HG02798 (cell line): Measurements from ENCODE around the gene COG6.

ENCODE experiments used
- ATAC-seq: cut with Tn5 transposase; IDR thresholded peaks from one replicate; pipeline ENCODE4 v1.9.1; 2021; ENCODE audit warnings: mild to moderate bottlenecking; ENCODE audit not compliant: unreplicated experiment, poor library complexity

The COG6 gene

DNA sequence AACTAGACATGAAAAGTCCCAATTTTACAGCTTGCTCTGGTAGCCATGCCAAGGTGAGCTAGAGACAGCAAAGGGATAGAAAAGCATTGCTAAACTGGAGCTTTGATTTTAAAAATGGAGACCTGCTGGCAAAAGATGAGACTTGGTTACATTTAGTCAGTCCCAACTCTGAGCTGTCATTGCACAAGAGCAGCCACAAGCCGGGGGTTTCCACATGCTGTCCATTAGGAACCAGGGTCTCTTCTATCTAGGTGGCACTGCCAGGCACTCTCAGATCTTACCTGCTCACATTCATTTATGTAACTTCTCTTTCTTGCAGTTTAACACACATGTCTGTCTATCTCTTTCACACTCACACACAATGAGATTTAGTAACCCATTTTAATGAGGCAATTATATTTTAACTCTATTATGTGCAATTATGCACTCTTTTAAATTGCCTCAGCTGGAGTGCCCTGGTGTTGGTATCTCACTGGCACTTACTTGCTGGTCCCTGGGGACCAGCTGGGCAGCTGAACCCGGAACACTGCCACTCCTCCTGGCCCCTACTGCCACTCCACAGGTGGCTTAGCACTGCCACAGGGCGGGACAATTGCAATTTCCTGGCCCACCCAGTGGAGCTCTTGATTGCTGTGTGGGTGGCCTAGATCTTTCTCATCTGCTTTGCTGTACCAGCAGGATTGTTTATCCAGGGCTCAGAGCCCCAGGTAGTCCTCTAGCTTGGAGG is 112.5 kb downstream of the COG6 start:
- no peak for ATAC-seq

DNA sequence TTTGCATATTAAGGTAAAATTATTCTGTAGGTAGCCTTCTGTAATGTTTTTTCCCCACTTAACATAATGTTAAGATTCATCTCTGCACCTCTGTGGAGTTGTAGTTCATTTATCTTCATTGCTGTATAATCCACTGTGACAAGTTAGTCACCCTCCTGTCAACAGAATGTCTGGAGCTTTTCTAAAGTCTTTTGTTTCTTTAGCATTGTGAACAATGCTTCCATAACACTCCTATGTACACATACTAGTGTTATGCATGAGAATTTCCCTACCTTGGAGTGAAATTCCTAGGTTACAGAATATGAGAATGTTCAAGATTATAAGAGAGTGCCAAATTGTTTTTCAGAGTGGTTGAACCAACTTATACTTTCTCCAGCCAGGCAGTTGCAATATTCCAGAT is 113.5 kb downstream of the COG6 start:
- ATAC-seq: no peak

- no peak for ATAC-seq
These were observed 115.0 kb downstream of the COG6 start for GRCh38 chr13:39770221-39771090.

DNA sequence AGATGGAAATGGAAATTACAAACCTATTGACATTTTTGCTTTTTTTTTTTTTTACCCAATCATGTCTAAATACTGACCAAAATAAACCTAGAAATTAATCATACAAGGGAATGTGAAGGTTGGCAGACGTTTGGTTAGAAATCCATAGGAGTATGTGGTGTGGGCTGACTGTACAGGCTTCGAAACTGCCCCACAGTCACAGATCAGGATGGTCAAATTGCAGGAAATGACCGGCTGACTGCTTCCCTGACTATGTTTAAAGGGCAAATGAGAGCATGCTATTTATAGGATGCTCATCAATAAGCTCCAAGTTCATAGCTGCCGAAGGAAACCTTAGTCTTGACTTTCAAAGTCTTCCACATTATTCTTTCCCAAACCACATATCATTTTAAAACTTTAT is 118.4 kb downstream of the COG6 start:
- ATAC-seq: no peak

- peak; percentile 78 for ATAC-seq
These were observed 121.0 kb downstream of the COG6 start for GRCh38 chr13:39776439-39776838.

DNA sequence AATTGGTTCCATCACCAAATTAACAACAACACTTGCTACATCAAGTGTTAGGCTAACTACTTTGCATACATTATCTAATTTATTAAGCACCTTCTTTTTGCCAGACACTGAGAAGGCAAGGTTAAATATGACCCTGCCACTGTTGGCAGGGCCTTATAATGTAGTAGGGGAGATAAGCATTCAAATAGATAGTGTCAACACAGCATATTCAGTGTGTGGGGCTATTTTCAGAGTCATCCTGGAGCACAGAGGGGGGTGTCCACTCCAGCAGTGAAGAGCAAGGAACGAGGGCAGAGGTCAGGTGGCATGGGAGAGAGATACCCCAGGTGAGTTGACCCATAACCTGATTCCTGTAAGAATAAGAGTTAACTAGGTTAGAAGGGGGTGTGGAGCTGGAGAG is 121.6 kb downstream of the COG6 start:
- no peak for ATAC-seq

DNA sequence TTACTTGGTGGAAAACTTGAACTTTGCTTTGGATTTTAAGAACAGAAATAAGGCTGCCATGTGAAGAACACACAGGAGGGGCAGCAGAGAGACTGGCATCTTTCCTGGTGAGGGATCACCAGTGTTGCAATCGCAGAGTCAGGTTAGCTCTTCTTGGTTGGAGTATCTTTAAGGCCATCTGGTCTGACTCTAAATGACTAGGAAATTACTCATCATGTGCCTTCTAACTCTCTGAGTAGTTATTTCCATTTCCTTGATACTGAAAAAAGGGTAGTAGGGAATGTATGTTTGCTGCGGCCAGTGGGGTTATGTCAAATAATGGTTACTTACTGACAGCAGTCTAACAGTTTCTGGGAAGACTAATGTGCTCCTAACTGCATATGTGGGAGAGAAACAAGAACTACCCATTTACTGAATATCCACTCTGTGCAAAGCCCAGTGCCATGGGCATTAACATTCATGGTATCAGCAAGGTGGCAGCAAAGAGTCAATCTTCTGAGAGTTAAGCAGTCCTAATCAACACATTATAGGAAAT is 122.1 kb downstream of the COG6 start:
- no peak for ATAC-seq

GRCh38 chr13:39779337-39780265 is 124.1 kb downstream of the COG6 start:
- ATAC-seq: no peak

DNA sequence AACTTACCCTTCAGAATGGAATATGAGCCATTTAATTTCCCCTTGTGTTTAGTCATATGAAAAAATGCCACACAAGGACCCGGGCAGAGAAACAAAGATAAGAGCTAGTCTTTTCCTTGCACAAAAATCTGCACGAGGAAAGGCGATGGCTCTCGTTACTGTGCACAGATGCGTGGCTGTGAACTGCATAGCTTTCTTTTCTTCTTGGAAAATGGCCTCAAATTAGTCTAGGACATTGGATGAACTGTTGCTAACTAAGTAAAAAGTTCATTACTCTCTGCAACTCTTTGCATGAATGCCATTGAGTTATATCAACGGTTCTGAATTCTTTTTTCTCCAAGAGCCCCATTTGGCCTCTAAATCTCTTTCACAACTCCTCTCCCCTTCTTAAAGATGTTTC is 125.2 kb downstream of the COG6 start:
- ATAC-seq: no peak

DNA sequence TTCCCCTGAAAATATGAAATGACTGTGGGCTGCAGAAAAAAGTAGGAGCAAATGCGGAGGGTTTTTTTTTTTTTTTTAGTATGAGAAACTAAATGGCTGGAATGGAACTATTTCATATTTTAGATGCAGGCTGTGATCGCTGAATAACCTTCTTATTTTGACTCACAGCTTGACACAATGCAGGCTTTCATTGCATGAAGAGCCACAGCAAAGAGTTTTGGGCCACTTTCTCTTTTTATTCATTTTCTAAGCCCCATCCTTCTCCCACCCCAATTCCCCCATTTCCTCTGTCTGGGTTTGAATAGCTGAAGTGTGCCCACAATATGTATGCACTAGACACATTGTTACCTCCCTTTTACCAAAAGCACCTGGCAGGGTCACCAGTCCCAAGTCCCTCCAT is 125.9 kb downstream of the COG6 start:
- ATAC-seq: no peak

DNA sequence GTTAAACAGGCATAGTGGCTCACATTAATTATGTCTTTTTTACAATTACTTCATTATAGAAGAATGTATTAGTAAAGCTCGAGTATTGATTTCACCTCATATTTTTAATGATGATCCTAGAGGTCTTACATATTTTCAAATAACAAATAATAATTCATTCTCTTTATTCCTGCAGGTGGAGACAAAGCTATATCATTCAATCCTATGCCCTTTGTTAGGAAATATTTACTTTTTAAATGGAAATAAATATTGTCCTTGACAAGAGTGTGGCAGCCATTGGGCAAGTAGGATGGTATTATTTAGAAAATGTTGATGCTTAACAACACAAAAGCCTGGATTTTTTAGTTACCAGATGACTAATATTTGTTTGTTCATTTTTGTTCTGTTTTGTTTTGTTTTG is 127.6 kb downstream of the COG6 start:
- ATAC-seq: no peak

GRCh38 chr13:39784347-39784746 is 128.9 kb downstream of the COG6 start:
- ATAC-seq: no peak

- ATAC-seq: no peak
These were observed 130.6 kb downstream of the COG6 start for GRCh38 chr13:39786091-39786490.

DNA sequence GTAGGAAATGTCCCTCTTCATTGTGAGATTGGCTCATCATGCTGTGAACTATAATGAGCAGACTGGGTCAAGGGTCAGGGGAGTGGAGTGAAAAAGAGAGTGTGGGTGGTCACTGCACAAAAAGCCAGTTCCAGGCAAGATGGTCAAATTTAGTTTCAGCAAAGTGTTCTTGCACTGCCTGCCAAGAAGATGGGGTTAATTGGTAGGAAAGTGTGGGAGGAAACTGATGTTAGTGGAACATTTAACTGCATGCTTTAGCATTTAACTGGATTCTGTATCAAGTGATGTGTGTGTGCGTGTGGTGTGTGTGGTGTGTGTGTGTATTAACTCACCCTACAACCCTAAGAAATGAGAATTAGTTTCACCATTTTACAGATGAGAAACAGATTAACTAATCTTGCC is 131.6 kb downstream of the COG6 start:
- no peak for ATAC-seq

GRCh38 chr13:39788102-39788501 is 132.6 kb downstream of the COG6 start:
- no peak for ATAC-seq

GRCh38 chr13:39789451-39789850 is 134.0 kb downstream of the COG6 start:
- no peak for ATAC-seq
